SK-N-SH (cell line): Measurements from ENCODE around the gene POLR3C. TPM values are rescaled to one million over a fixed set of nuclear protein-coding genes. Genes with fewer than 3 reads are reported as not detected.

ENCODE experiments used
- CTCF ChIA-PET: fragments of 300-600, 350-600 bp; formaldehyde crosslinking; extraction: SDS; loops from one replicate; lab custom pipeline; 2021; lab: Yijun Ruan, JAX
- POLR2A ChIA-PET: fragments of 350-600 bp; sonication (Branson Sonifier 250); formaldehyde crosslinking; extraction: SDS; loops from one replicate; lab custom pipeline; 2020; ENCODE audit warnings: antibody characterized with exemption, inconsistent platforms; lab: Yijun Ruan, JAX
- DNase-seq: peaks from one replicate; pipeline ENCODE4 v3.0.0; 2012
- H2AFZ ChIP-seq: fragments of 200-600 bp; sonication (generic); 2 replicates; pipeline ENCODE4 v1.8.1; 2016; ENCODE audit warnings: antibody characterized with exemption, mild to moderate bottlenecking, low read depth
- H3F3A ChIP-seq: fragments of 200-600 bp; sonication (generic); replicated peaks from 2 replicates; pipeline ENCODE3; 2016; ENCODE audit warnings: antibody characterized with exemption, mild to moderate bottlenecking; ENCODE audit not compliant: insufficient read depth
- H3K27ac ChIP-seq, 2 experiments: fragments of 200-500 bp in 1 of 2; fragments of 200-600 bp in 1 of 2; sonication (Bioruptor generic) in 1 of 2; sonication (generic), shearing (Covaris generic) in 1 of 2; 2 replicates each; pipeline versions ENCODE4 v1.5.1 to v1.6.1; 2014 to 2016; ENCODE audit warnings: low read depth in 2 of 2, inconsistent platforms in 1 of 2, low read length in 1 of 2, mild to moderate bottlenecking in 1 of 2, mixed read lengths in 1 of 2
- H3K27me3 ChIP-seq: fragments of 200-600 bp; sonication (generic), shearing (Covaris generic); 2 replicates; pipeline ENCODE4 v1.6.1; 2016; ENCODE audit warnings: mixed run types; ENCODE audit not compliant: insufficient read depth
- H3K36me3 ChIP-seq, 2 experiments: fragments of 200-500 bp in 1 of 2; fragments of 200-600 bp in 1 of 2; sonication (Bioruptor generic) in 1 of 2; sonication (generic) in 1 of 2; replicated peaks in 1 of 2; 2 replicates each; pipeline versions ENCODE3 to v1.5.1; 2014 to 2016; ENCODE audit warnings: low read length in 1 of 2, mild to moderate bottlenecking in 1 of 2; ENCODE audit not compliant: insufficient read depth in 2 of 2, control insufficient read depth in 1 of 2
- H3K4me1 ChIP-seq, 2 experiments: fragments of 200-500 bp in 1 of 2; fragments of 200-600 bp in 1 of 2; sonication (Bioruptor generic) in 1 of 2; sonication (generic), shearing (Covaris generic) in 1 of 2; 2 replicates each; pipeline versions ENCODE4 v1.5.1 to v1.6.1; 2014 to 2016; ENCODE audit warnings: low read depth in 1 of 2, low read length in 1 of 2, mixed run types in 1 of 2; ENCODE audit not compliant: insufficient read depth in 2 of 2, control insufficient read depth in 1 of 2
- H3K4me2 ChIP-seq: fragments of 200-600 bp; sonication (generic), shearing (Covaris generic); 2 replicates; pipeline ENCODE4 v1.6.1; 2017; ENCODE audit warnings: mixed run types
- H3K4me3 ChIP-seq, 2 experiments: fragments of 200-500 bp in 1 of 2; fragments of 200-600 bp in 1 of 2; sonication (Bioruptor generic) in 1 of 2; sonication (generic), shearing (Covaris generic) in 1 of 2; 2 replicates each; pipeline versions ENCODE4 v1.5.1 to v1.8.1; 2014 to 2016; ENCODE audit warnings: low read depth in 2 of 2, inconsistent platforms in 1 of 2, low read length in 1 of 2, mild to moderate bottlenecking in 1 of 2, mixed read lengths in 1 of 2, moderate library complexity in 1 of 2
- H3K79me2 ChIP-seq: fragments of 200-600 bp; sonication (generic); 2 replicates; pipeline ENCODE4 v1.8.1; 2017; ENCODE audit warnings: mild to moderate bottlenecking; ENCODE audit not compliant: insufficient read depth
- H3K9ac ChIP-seq: fragments of 200-600 bp; sonication (generic); 2 replicates; pipeline ENCODE4 v1.6.1; 2017; ENCODE audit warnings: mixed run types
- H3K9me2 ChIP-seq: fragments of 200-600 bp; sonication (generic); 2 replicates; pipeline ENCODE4 v1.6.1; 2017; ENCODE audit warnings: mixed run types
- H3K9me3 ChIP-seq: fragments of 200-600 bp; sonication (generic); 2 replicates; pipeline ENCODE4 v1.6.1; 2017; ENCODE audit warnings: mixed run types, mild to moderate bottlenecking, moderate library complexity
- H4K20me1 ChIP-seq: fragments of 200-600 bp; sonication (generic); 2 replicates; pipeline ENCODE4 v1.6.1; 2017; ENCODE audit warnings: mild to moderate bottlenecking, mixed run types; ENCODE audit not compliant: insufficient read depth
- ELF1 ChIP-seq: IDR thresholded peaks from 2 replicates; pipeline ENCODE4 v1.4.0; 2012
- EZH2phosphoT487 ChIP-seq: fragments of 200-600 bp; sonication (generic); IDR thresholded peaks from 2 replicates; pipeline ENCODE4 v1.6.1; 2017; ENCODE audit warnings: low read depth, mixed run types, mild to moderate bottlenecking, antibody characterized with exemption, moderate library complexity, borderline replicate concordance
- JUND ChIP-seq: IDR thresholded peaks from 2 replicates; pipeline ENCODE4 v1.4.0; 2012
- POLR2AphosphoS5 ChIP-seq: IDR thresholded peaks from 2 replicates; pipeline ENCODE4 v1.6.1; 2012; ENCODE audit warnings: low read depth, low read length
- SIN3A ChIP-seq: IDR thresholded peaks from 2 replicates; pipeline ENCODE4 v1.6.1; 2012; ENCODE audit warnings: low read depth, mild to moderate bottlenecking, low read length, moderate library complexity, borderline replicate concordance
- SMC3 ChIP-seq: IDR thresholded peaks from 2 replicates; pipeline ENCODE4 v1.6.1; 2012; ENCODE audit warnings: low read depth, low read length, improper control_type of control experiment
- TAF1 ChIP-seq: IDR thresholded peaks from 2 replicates; pipeline ENCODE4 v1.6.1; 2012; ENCODE audit warnings: low read depth, mild to moderate bottlenecking, low read length, moderate library complexity, borderline replicate concordance
- USF2 ChIP-seq: fragments of 150-350 bp; IDR thresholded peaks from 2 replicates; pipeline ENCODE4 v1.6.1; 2017; ENCODE audit warnings: antibody characterized with exemption, low read length, low read depth, borderline replicate concordance
- YY1 ChIP-seq: IDR thresholded peaks from 2 replicates; pipeline ENCODE4 v1.4.0; 2012; ENCODE audit warnings: low read depth, mild to moderate bottlenecking
- WGBS: methylation state at CpG from one replicate; pipeline ENCODE4 v1.1.6; 2017; ENCODE audit warnings: low lambda C conversion rate; 5-methylcytosine and 5-hydroxymethylcytosine counted together
- polyA plus RNA-seq, 3 experiments: library from polyadenylated mRNA; depleted of rRNA; stranded (reverse); fragments of >200 nt; gene quantifications; 2 replicates each; pipeline ENCODE4 v1.2.3, GENCODE V29; 2012
- TF ChIP-seq, protein P1 (sequence below): IDR thresholded peaks from 2 replicates; pipeline ENCODE4; 2012
- TF ChIP-seq, protein P2 (sequence below): fragments of 150-350 bp; IDR thresholded peaks from 2 replicates; pipeline ENCODE4 v1.6.1; 2016; ENCODE audit warnings: mild to moderate bottlenecking, low read depth, low read length
- TF ChIP-seq, protein P3 (sequence below): IDR thresholded peaks from 2 replicates; pipeline ENCODE4 v1.4.0; 2012; ENCODE audit warnings: low read depth
- TF ChIP-seq, protein P4 (sequence below): IDR thresholded peaks from 2 replicates; pipeline ENCODE4 v1.6.1; 2012; ENCODE audit warnings: mild to moderate bottlenecking, low read depth, low read length, moderate library complexity

POLR3C gene
- polyA plus RNA-seq, 1 of the 3 experiments (the other 2 are of a cell fraction) = 34.1 TPM

DNA sequence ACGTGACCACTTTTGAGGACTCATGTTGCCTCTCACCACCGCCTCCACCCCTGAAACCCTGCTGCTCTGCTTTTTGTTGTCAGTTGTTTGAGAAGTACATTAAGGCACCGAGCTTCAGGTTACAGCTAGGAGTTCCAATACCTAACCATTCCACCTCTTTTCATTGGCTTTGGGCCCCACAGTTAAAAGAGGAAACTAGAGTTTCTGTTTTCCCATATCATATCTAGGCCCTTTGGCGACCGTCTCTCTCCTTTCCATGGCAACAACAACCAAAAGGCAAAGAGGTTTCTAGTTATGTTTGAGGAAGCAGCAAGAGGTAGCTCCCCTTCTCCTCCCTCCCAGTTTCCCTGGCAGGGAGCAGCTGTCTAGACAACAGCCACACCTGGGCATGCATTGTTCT is 55.8 kb downstream of the POLR3C start:
- Histone ChIP-seq H3F3A (peaks cover 7% of the 10 kb centered on the region), H3K27me3 (no peaks in the 10 kb centered on the region), H2AFZ (no peak overlapping the region), H3K4me3 (no peak overlapping the region), H3K4me1 (peaks cover 0 to 7% of the 10 kb centered on the region in 2 experiments; a peak in 3 of 4 replicates), H3K27ac (no peak overlapping the region), H4K20me1 (no peaks in the 10 kb centered on the region), H3K36me3 (no peaks in the 10 kb centered on the region), H3K79me2 (no peaks in the 10 kb centered on the region), H3K9ac (no peak overlapping the region), H3K9me2 (no peaks in the 10 kb centered on the region), H3K9me3 (no peaks in the 10 kb centered on the region), H3K4me2 (no peak overlapping the region)
- 76% methylated on average over 5 of the region's 5 CpGs for WGBS
- CTCF ChIA-PET = interaction anchor here (1.3 to 6.5 kb wide), 3 partner anchors 12 to 34 kb away, joined by 3 to 54 read pairs (median 37); partner anchors contain the start of gene NUDT17
- TF ChIP-seq SIN3A (no peak), ELF1 (no peak)
- no peak for DNase-seq
- POLR2A ChIA-PET = no interaction called here

- H3K36me3 ChIP-seq = no peaks in the 10 kb centered on the region
- 0 out of 4 replicates have a peak overlapping the region, but pooled peaks of 1 of the 2 experiments have one; percentile 3 for H3K4me3 ChIP-seq
- POLR2A ChIA-PET = no interaction called here
- 67% methylated on average over 1 of the region's 1 CpG for WGBS
- peaks cover 2 to 15% of the 10 kb centered on the region in 2 experiments; a peak in 3 of 4 replicates for H3K4me1 ChIP-seq
- no peak overlapping the region for H3K9ac ChIP-seq
- H3K4me2 ChIP-seq = peak overlapping the region; percentile 87
- H3K79me2 ChIP-seq = no peaks in the 10 kb centered on the region
- H3K27ac ChIP-seq = no peak overlapping the region
- H4K20me1 ChIP-seq = no peaks in the 10 kb centered on the region
- H2AFZ ChIP-seq = no peak overlapping the region
- H3K9me2 ChIP-seq = no peaks in the 10 kb centered on the region
- DNase-seq = no peak
- H3K9me3 ChIP-seq = no peaks in the 10 kb centered on the region
- no peaks in the 10 kb centered on the region for H3K27me3 ChIP-seq
- CTCF ChIA-PET = interaction anchor here (1.5 to 6.5 kb wide), 3 partner anchors 7 to 39 kb away, joined by 4 to 54 read pairs (median 6); partner anchors contain the start of genes ITGA10 and NUDT17
- peaks cover 7% of the 10 kb centered on the region for H3F3A ChIP-seq
- TF ChIP-seq USF2 (no peak), SMC3 (no peak), POLR2AphosphoS5 (no peak), YY1 (no peak), TAF1 (no peak), JUND (no peak), EZH2phosphoT487 (no peak)
- TF ChIP-seq, protein P1, sequence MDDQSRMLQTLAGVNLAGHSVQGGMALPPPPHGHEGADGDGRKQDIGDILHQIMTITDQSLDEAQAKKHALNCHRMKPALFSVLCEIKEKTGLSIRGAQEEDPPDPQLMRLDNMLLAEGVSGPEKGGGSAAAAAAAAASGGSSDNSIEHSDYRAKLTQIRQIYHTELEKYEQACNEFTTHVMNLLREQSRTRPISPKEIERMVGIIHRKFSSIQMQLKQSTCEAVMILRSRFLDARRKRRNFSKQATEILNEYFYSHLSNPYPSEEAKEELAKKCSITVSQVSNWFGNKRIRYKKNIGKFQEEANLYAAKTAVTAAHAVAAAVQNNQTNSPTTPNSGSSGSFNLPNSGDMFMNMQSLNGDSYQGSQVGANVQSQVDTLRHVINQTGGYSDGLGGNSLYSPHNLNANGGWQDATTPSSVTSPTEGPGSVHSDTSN = no peak
- TF ChIP-seq, protein P2, sequence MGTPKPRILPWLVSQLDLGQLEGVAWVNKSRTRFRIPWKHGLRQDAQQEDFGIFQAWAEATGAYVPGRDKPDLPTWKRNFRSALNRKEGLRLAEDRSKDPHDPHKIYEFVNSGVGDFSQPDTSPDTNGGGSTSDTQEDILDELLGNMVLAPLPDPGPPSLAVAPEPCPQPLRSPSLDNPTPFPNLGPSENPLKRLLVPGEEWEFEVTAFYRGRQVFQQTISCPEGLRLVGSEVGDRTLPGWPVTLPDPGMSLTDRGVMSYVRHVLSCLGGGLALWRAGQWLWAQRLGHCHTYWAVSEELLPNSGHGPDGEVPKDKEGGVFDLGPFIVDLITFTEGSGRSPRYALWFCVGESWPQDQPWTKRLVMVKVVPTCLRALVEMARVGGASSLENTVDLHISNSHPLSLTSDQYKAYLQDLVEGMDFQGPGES = no peak
- TF ChIP-seq, protein P3, sequence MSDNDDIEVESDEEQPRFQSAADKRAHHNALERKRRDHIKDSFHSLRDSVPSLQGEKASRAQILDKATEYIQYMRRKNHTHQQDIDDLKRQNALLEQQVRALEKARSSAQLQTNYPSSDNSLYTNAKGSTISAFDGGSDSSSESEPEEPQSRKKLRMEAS = no peak
- TF ChIP-seq, protein P4, sequence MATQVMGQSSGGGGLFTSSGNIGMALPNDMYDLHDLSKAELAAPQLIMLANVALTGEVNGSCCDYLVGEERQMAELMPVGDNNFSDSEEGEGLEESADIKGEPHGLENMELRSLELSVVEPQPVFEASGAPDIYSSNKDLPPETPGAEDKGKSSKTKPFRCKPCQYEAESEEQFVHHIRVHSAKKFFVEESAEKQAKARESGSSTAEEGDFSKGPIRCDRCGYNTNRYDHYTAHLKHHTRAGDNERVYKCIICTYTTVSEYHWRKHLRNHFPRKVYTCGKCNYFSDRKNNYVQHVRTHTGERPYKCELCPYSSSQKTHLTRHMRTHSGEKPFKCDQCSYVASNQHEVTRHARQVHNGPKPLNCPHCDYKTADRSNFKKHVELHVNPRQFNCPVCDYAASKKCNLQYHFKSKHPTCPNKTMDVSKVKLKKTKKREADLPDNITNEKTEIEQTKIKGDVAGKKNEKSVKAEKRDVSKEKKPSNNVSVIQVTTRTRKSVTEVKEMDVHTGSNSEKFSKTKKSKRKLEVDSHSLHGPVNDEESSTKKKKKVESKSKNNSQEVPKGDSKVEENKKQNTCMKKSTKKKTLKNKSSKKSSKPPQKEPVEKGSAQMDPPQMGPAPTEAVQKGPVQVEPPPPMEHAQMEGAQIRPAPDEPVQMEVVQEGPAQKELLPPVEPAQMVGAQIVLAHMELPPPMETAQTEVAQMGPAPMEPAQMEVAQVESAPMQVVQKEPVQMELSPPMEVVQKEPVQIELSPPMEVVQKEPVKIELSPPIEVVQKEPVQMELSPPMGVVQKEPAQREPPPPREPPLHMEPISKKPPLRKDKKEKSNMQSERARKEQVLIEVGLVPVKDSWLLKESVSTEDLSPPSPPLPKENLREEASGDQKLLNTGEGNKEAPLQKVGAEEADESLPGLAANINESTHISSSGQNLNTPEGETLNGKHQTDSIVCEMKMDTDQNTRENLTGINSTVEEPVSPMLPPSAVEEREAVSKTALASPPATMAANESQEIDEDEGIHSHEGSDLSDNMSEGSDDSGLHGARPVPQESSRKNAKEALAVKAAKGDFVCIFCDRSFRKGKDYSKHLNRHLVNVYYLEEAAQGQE = no peak
- TF ChIP-seq, all 33 proteins: peak for 0
Measured at GRCh38 chr1:145884675-145885074, 60.7 kb downstream of the POLR3C start.
